ENCODE data around the gene CREB3L1.
A peak's percentile ranks its signal among the peaks of the same experiment; 100 is the strongest.

The CREB3L1 gene

GRCh38 chr11:46277622-46278386, at the start of gene CREB3L1:
TSS of gene CREB3L1 (plus strand) at chr11:46277662. CDS start at chr11:46278112, 450 bp downstream.
- no peaks in the 10 kb centered on the region for H3K36me3 Mint-ChIP-seq
- no peak for DNase-seq
- peaks cover 9% of the 10 kb centered on the region for H3K4me1 Mint-ChIP-seq
- no peak within 1 kb of the TSS for H3K4me3 Mint-ChIP-seq
- CTCF ChIA-PET, result interaction anchor here (0.7 to 2.9 kb wide), 2 partner anchors 32 to 38 kb away, joined by 3 to 8 read pairs; no protein-coding TSS in a partner anchor
- peaks cover 87% of the 10 kb centered on the region for H3K27me3 Mint-ChIP-seq
- no peak within 1 kb of the TSS for H3K27ac Mint-ChIP-seq
- no peaks in the 10 kb centered on the region for H3K9me3 Mint-ChIP-seq

GRCh38 chr11:46229230-46229629, 48.2 kb upstream of the CREB3L1 start:
- Mint-ChIP-seq H3K9me3 (no peaks in the 10 kb centered on the region), H3K27me3 (peaks cover 42% of the 10 kb centered on the region), H3K4me1 (no peaks in the 10 kb centered on the region), H3K27ac (no peak overlapping the region), H3K4me3 (no peak overlapping the region), H3K36me3 (no peaks in the 10 kb centered on the region)
- DNase-seq, result no peak
- CTCF ChIA-PET, result no interaction called here

DNA sequence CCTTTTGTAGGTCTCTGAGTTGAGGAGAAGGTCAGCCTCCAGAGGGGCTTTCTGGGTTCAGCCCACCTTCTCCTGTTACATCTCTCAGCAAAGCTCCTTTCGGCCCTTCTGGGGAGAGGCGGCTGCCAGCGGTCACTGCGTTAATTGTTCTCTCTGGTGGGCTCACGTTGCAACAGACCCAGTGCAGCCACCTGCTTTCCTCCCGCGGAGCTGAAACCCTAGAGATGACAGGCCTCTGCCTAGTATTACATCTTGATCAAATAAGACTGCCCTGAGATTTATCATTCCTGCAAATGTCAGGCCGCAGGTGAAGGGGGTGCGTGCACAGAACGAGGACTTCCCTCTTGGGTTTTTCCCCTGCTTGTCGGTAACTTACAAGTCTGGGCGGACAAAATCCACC, 43.2 kb upstream of the CREB3L1 start:
- Mint-ChIP-seq H3K4me3 (no peak overlapping the region), H3K9me3 (no peaks in the 10 kb centered on the region), H3K27me3 (peaks cover 56% of the 10 kb centered on the region), H3K4me1 (peaks cover 25% of the 10 kb centered on the region), H3K36me3 (no peaks in the 10 kb centered on the region), H3K27ac (no peak overlapping the region)
- DNase-seq, result no peak
- CTCF ChIA-PET, result no interaction called here

DNA sequence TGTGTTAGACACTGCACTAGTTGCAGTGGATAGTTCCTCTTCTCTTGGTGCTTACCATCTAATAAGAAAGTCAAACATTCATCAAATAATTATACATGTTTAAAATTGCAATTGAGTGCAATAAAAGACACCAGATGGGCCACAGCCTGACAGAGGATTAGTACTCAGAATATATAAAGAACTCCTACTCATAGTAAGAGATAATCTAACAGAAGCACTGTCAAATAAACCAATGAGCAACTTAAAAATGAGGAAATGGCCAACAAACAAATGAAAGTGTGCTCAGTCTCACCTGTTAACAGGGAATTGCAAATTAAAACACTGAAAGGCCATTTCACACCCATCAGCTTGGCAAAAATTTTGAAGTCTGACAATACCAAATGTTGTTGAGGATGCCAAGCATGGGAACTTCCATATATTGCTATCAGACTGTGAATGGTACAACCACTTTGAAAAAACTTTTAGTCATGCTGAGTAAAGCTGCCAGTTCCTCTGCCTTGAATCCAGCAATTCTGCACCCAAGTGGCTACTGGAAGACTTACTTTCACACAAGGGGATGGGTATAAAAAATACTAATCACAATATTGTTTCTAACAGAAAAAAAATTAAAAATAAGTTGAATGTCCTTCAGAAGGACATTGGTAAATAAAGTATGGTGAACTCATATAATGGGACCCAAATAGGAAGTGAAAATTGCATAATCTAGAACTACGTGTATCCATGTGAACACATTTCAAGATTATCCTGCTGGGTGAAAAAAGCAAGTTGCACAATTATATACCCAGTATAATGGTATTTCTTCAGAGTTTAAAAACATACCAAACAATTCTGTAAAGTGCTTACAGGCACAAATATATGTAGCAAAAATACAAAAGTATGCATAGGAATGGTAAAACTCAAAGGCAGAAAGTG, 41.4 kb upstream of the CREB3L1 start:
- DNase-seq, result no peak
- Mint-ChIP-seq H3K4me3 (no peak overlapping the region), H3K36me3 (no peaks in the 10 kb centered on the region), H3K4me1 (peaks cover 32% of the 10 kb centered on the region), H3K9me3 (no peaks in the 10 kb centered on the region), H3K27ac (no peak overlapping the region), H3K27me3 (peaks cover 56% of the 10 kb centered on the region)
- CTCF ChIA-PET, result interaction anchor here (9.4 kb wide), 1 partner anchor 76 kb away, joined by 294 read pairs; no protein-coding TSS in a partner anchor

- Mint-ChIP-seq H3K4me3 (peak overlapping the region; percentile 78), H3K4me1 (peaks cover 32% of the 10 kb centered on the region), H3K36me3 (no peaks in the 10 kb centered on the region), H3K9me3 (no peaks in the 10 kb centered on the region), H3K27ac (peak overlapping the region; percentile 86), H3K27me3 (peaks cover 57% of the 10 kb centered on the region)
- DNase-seq, result no peak
- CTCF ChIA-PET, result interaction anchor here (9.4 kb wide), 1 partner anchor 75 kb away, joined by 294 read pairs; no protein-coding TSS in a partner anchor
Measured at GRCh38 chr11:46236918-46237247, 40.6 kb upstream of the CREB3L1 start.

DNA sequence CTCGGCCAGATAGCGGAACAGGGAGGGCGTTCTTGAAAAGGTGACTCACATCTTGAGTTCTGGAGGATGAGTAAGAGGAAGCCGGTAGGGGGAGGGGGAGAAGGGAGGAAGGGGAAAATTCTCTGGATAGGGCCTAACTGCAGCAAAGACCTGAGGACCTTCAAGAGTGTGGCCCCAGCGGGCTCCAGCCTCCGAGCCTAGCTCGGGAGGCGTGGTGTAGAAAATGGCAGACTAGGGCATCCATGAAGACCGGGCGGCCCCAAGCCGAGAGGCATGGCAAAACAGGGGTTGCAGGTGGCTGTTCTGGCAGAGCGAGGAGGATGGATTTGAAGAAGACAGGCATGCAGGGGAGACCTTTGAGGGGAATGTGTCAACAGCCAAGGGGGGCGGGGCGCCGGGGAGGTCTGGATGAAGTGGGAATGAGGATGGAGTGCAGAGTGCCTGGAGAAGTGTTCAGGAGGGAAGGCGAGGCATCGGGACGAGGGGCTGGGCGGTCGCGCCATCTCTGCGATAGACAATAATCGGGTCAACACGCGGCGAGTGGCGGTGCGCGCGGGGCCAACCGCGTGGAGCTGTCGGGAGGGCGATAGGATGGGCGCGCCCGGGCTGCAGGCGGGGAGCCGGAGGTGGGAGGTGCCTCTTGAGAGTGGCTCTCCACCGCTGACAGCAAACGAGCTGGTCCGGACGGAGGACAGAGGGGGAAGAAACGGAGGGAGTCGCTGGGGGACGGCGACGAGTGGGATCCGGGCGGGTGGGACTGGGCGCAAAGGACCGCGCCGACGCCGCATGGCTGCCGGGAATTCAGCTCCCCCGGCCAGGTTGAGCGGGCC, 40.0 kb upstream of the CREB3L1 start:
- peak; percentile 68 for DNase-seq
- H3K36me3 Mint-ChIP-seq, result no peaks in the 10 kb centered on the region
- H3K27me3 Mint-ChIP-seq, result peaks cover 57% of the 10 kb centered on the region
- peak overlapping the region; percentile 86 for H3K27ac Mint-ChIP-seq
- H3K4me3 Mint-ChIP-seq, result peak overlapping the region; percentile 78
- no peaks in the 10 kb centered on the region for H3K9me3 Mint-ChIP-seq
- peaks cover 36% of the 10 kb centered on the region for H3K4me1 Mint-ChIP-seq
- CTCF ChIA-PET, result interaction anchor here (0.8 to 9.4 kb wide), 10 partner anchors 58 to 272 kb away, joined by 3 to 294 read pairs (median 6); no protein-coding TSS in a partner anchor

DNA sequence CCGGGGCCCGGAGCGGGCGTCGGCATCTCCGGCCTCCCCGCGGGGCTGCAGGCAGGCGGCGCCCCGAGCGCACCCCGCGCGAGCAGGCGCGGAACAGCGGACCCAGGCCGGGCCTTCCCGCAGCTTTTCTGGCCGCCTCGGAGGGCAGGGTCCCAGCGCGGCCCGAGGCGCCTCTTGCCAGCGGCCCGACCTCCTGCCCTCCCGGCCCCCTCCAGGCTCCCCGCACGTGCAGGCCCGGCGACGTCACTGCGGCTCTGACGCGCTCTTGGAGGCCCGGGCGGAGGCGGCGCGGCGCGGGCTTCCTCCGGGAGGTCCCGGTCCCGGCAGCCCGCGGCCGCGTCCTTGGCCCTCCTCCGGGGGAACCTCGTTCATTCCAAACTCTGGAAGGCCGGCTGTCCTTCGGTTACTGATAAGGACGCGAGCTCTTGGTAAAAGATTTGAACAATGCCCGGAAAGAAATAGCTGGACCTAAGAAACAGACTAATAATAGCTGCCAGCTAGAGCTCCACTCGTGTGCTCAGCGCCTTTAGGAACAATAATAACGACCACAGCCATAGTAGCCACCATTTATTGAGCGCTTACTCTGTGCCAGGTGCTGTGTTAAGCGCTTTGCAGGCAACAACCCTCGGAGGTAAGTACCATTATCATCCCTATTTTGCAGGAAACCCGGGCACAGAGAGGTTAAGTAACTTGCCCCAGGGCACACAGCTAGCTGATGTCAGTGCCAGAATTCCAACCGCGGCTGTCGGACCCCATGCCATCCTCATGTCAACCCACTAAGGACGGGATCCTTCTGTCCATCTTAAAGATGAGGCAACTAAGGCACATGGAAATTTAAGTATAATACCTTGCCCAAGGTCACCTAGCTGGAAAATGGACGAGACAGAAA, 39.1 kb upstream of the CREB3L1 start:
- peaks cover 49% of the 10 kb centered on the region for H3K27me3 Mint-ChIP-seq
- no peak overlapping the region for H3K27ac Mint-ChIP-seq
- H3K9me3 Mint-ChIP-seq, result no peaks in the 10 kb centered on the region
- peaks cover 44% of the 10 kb centered on the region for H3K4me1 Mint-ChIP-seq
- H3K4me3 Mint-ChIP-seq, result peak overlapping the region; percentile 58
- DNase-seq, result peak; percentile 72
- no peaks in the 10 kb centered on the region for H3K36me3 Mint-ChIP-seq
- CTCF ChIA-PET, result interaction anchor here (0.8 to 9.4 kb wide), 20 partner anchors 9 to 273 kb away, joined by 3 to 294 read pairs (median 6); partner anchors contain the start of gene DGKZ

DNA sequence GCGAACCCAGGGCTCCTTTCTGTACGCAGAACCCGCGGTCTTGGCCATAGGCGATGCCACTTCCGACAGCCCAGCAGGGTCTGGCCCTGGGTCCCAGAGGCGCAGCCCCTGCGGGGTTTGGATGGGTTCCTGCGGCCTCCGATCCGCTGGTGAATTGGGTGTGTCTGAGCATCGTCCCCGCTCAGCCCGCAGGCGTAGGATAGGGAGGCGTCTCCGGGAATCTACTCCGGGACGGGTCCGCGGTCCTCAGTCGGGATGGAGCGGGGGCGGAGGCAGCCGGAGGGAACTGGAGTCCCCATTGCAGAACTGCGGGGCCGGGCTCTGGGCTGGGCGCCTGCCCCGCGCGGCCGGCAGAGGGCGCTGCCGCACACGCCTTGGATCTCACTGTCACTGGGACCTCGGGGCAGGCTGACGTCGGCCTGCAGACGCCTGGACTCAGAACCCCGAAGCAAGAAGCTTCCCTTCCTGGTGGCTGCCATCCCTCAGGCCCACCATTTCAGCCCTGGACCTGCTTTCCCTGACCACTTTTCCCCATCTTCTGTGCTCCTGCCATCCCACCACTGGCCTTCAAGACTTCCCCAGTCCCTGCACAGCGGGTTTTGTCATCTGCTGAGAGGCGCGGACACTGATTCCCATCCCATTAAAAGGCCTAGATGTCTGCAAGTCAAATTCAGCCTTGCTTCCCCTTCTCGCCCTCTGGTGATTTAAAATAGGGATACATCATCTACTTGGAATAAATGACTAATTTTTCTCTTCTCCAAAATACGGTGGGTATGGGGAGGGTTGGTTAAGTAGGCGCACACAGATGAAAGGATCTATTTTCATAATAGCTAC, 38.3 kb upstream of the CREB3L1 start:
- Mint-ChIP-seq H3K27me3 (peaks cover 42% of the 10 kb centered on the region), H3K27ac (no peak overlapping the region), H3K4me3 (peak overlapping the region; percentile 58), H3K9me3 (no peaks in the 10 kb centered on the region), H3K36me3 (no peaks in the 10 kb centered on the region), H3K4me1 (peaks cover 49% of the 10 kb centered on the region)
- DNase-seq, result peak; percentile 83
- CTCF ChIA-PET, result interaction anchor here (0.6 to 9.4 kb wide), 23 partner anchors 8 to 274 kb away, joined by 3 to 294 read pairs (median 5); partner anchors contain the start of gene DGKZ

DNA sequence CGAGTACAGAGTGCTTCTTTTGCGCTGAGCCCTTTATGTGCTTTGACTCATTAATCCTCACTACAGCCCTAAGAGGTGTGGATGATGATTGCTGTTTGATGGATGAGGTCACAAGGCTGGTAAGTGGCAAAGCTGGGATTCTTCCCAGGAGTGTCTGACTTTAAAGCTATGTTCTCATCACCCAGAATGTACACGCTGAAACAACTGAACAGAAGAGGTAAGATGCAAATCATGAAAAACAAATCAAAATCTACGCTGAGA, 37.7 kb upstream of the CREB3L1 start:
- Mint-ChIP-seq H3K27me3 (peaks cover 37% of the 10 kb centered on the region), H3K4me1 (peaks cover 49% of the 10 kb centered on the region), H3K36me3 (no peaks in the 10 kb centered on the region), H3K4me3 (no peak overlapping the region), H3K27ac (no peak overlapping the region), H3K9me3 (no peaks in the 10 kb centered on the region)
- DNase-seq, result no peak
- CTCF ChIA-PET, result interaction anchor here (0.6 to 9.4 kb wide), 19 partner anchors 8 to 156 kb away, joined by 3 to 294 read pairs (median 5); partner anchors contain the start of gene DGKZ

DNA sequence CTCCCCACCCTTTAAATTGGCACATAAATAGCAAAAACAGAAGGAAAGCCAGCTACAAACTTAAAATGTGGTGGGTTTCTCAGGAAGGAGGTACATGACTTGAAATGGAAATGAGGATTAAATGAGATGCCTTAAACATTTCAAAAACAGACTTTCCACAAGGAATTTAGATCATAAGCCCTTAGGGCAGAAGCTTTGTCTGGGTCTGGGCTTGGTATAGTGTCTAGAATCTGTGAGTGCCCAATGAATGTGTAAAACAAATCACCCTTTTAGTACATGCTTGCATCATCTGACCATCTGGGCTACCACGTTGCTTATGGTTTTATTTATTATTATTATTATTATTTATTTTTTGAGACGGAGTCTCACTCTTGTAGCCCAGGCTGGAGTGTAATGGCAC, 37.1 kb upstream of the CREB3L1 start:
- Mint-ChIP-seq H3K27ac (no peak overlapping the region), H3K4me1 (peaks cover 49% of the 10 kb centered on the region), H3K36me3 (no peaks in the 10 kb centered on the region), H3K9me3 (no peaks in the 10 kb centered on the region), H3K27me3 (peaks cover 40% of the 10 kb centered on the region), H3K4me3 (no peak overlapping the region)
- DNase-seq, result no peak
- CTCF ChIA-PET, result interaction anchor here (0.8 to 9.4 kb wide), 7 partner anchors 16 to 155 kb away, joined by 4 to 294 read pairs (median 7); no protein-coding TSS in a partner anchor

DNA sequence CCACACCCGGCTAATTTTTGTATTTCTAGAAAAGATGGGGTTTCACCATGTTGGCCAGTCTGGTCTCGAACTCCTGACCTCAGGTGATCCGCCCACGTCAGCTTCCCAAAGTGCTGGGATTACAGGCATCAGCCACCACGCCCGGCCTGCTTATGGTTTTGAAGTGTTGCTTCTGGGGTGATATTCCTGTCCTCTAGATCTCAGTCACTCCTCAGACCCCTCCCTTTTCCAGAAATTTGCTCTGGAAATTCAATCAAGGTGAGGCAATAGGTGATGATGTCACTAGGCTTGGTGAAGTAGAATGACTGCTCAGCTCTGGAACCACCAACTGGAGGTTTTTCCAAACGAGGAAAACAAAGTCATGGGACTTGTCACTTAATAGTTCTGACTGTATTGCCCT, 36.6 kb upstream of the CREB3L1 start:
- Mint-ChIP-seq H3K27ac (no peak overlapping the region), H3K4me3 (no peak overlapping the region), H3K27me3 (peaks cover 44% of the 10 kb centered on the region), H3K4me1 (peaks cover 49% of the 10 kb centered on the region), H3K36me3 (no peaks in the 10 kb centered on the region), H3K9me3 (no peaks in the 10 kb centered on the region)
- DNase-seq, result no peak
- CTCF ChIA-PET, result interaction anchor here (0.8 to 9.4 kb wide), 4 partner anchors 54 to 126 kb away, joined by 5 to 294 read pairs (median 7); no protein-coding TSS in a partner anchor

All from activated naive CD4-positive, alpha-beta T cell treated with anti-CD3 and anti-CD28 coated beads, Interleukin-2, amount 10 ng/mL, durations not matched to agents 7 days and 5 days (primary cell).